Measurements from ENCODE around the gene RASAL2. TPM values are rescaled to one million over a fixed set of nuclear protein-coding genes. Genes with fewer than 3 reads are reported as not detected.

Gene RASAL2
- total RNA-seq, 1 experiment from 2014 or later, result 36.8 TPM

- Mint-ChIP-seq H3K4me1 (ENCODE audit: low read depth, unreplicated experiment) (peaks cover 19% of the 10 kb centered on the region), H3K9me3 (ENCODE audit: unreplicated experiment) (no peaks in the 10 kb centered on the region), H3K36me3 (ENCODE audit: insufficient read depth, unreplicated experiment) (no peaks in the 10 kb centered on the region), H3K4me3 (ENCODE audit: unreplicated experiment) (no peak overlapping the region), H3K27me3 (ENCODE audit: insufficient read depth, unreplicated experiment) (no peaks in the 10 kb centered on the region), H3K27ac (ENCODE audit: unreplicated experiment) (no peak overlapping the region)
- H3K9me3 ChIP-seq, result no peaks in the 10 kb centered on the region
- H3K36me3 ChIP-seq (ENCODE audit: control insufficient read depth, insufficient read depth, low read length), result no peaks in the 10 kb centered on the region
- no peak for DNase-seq
- H3K4me3 ChIP-seq (ENCODE audit: low read depth, low read length), result no peak overlapping the region
- TF ChIP-seq CTCF (IDR thresholded peaks at IDR 0.05; ENCODE audit: insufficient read depth in 1 of 2, low read depth in 1 of 2, low read length in 1 of 2, severe bottlenecking in 1 of 2, unreplicated experiment in 1 of 2), result no peak
- intact Hi-C loops (cut with micrococcal nuclease; ENCODE audit: unreplicated experiment), result no loop called here
- H3K27me3 ChIP-seq (replicated peaks; ENCODE audit: control insufficient read depth, insufficient read depth, low read length), result no peaks in the 10 kb centered on the region
- POLR2A ChIA-PET, result no interaction called here
- no TSS peak for BruUV-seq (replicated peaks)
- CTCF ChIA-PET, result no interaction called here
- peaks cover 16% of the 10 kb centered on the region for H3K4me1 ChIP-seq
Observed at GRCh38 chr1:178064191-178064821, 29.6 kb upstream of the RASAL2 start.

GRCh38 chr1:178065250-178065649 lies 28.7 kb upstream of the RASAL2 start:
- H3K4me3 ChIP-seq (ENCODE audit: low read depth, low read length), result no peak overlapping the region
- no peak for DNase-seq
- peaks cover 19% of the 10 kb centered on the region for H3K4me1 Mint-ChIP-seq (ENCODE audit: low read depth, unreplicated experiment)
- intact Hi-C loops (cut with micrococcal nuclease; ENCODE audit: unreplicated experiment), result no loop called here
- no peak overlapping the region for H3K4me3 Mint-ChIP-seq (ENCODE audit: unreplicated experiment)
- no peaks in the 10 kb centered on the region for H3K27me3 Mint-ChIP-seq (ENCODE audit: insufficient read depth, unreplicated experiment)
- H3K9me3 Mint-ChIP-seq (ENCODE audit: unreplicated experiment), result no peaks in the 10 kb centered on the region
- H3K36me3 ChIP-seq (ENCODE audit: control insufficient read depth, insufficient read depth, low read length), result no peaks in the 10 kb centered on the region
- no TSS peak for BruUV-seq (replicated peaks)
- CTCF ChIA-PET, result no interaction called here
- no peaks in the 10 kb centered on the region for H3K9me3 ChIP-seq
- H3K4me1 ChIP-seq, result peaks cover 15% of the 10 kb centered on the region
- H3K36me3 Mint-ChIP-seq (ENCODE audit: insufficient read depth, unreplicated experiment), result no peaks in the 10 kb centered on the region
- POLR2A ChIA-PET, result no interaction called here
- no peak overlapping the region for H3K27ac Mint-ChIP-seq (ENCODE audit: unreplicated experiment)
- no peaks in the 10 kb centered on the region for H3K27me3 ChIP-seq (replicated peaks; ENCODE audit: control insufficient read depth, insufficient read depth, low read length)
- TF ChIP-seq CTCF (IDR thresholded peaks at IDR 0.05; ENCODE audit: insufficient read depth in 1 of 2, low read depth in 1 of 2, low read length in 1 of 2, severe bottlenecking in 1 of 2, unreplicated experiment in 1 of 2), result no peak

- Mint-ChIP-seq H3K27me3 (ENCODE audit: insufficient read depth, unreplicated experiment) (no peaks in the 10 kb centered on the region), H3K27ac (ENCODE audit: unreplicated experiment) (no peak overlapping the region), H3K36me3 (ENCODE audit: insufficient read depth, unreplicated experiment) (no peaks in the 10 kb centered on the region), H3K4me3 (ENCODE audit: unreplicated experiment) (no peak overlapping the region), H3K9me3 (ENCODE audit: unreplicated experiment) (no peaks in the 10 kb centered on the region), H3K4me1 (ENCODE audit: low read depth, unreplicated experiment) (peaks cover 9% of the 10 kb centered on the region)
- no peaks in the 10 kb centered on the region for H3K9me3 ChIP-seq
- intact Hi-C loops (cut with micrococcal nuclease; ENCODE audit: unreplicated experiment), result no loop called here
- H3K4me1 ChIP-seq, result peaks cover 4% of the 10 kb centered on the region
- CTCF ChIA-PET, result interaction anchor here (0.6 kb wide), 1 partner anchor 18 kb away, joined by 3 read pairs; no protein-coding TSS in a partner anchor
- H3K27me3 ChIP-seq (replicated peaks; ENCODE audit: control insufficient read depth, insufficient read depth, low read length), result no peaks in the 10 kb centered on the region
- no peak for DNase-seq
- H3K36me3 ChIP-seq (ENCODE audit: control insufficient read depth, insufficient read depth, low read length), result no peaks in the 10 kb centered on the region
- no TSS peak for BruUV-seq (replicated peaks)
- no peak for TF ChIP-seq CTCF (IDR thresholded peaks at IDR 0.05; ENCODE audit: insufficient read depth in 1 of 2, low read depth in 1 of 2, low read length in 1 of 2, severe bottlenecking in 1 of 2, unreplicated experiment in 1 of 2)
- H3K4me3 ChIP-seq (ENCODE audit: low read depth, low read length), result no peak overlapping the region
- POLR2A ChIA-PET, result no interaction called here
Observed at GRCh38 chr1:178066296-178066907, 27.5 kb upstream of the RASAL2 start.
